Activated CD8-positive, alpha-beta memory T cell treated with anti-CD3 and anti-CD28 coated beads, Interleukin-2, amount 50 U/mL, for 24 hours (primary cell): Measurements from ENCODE around the gene MAP4K4.
"Not testable (repeated sequence)": the region's sequence is repeated elsewhere in the genome, so short reads cannot be mapped to it uniquely, and the experiment has no call there.

Experiments used
- DNase-seq: peaks from one replicate; pipeline ENCODE4 v3.0.0-alpha.2; 2020; ENCODE audit errors: extremely low read depth

MAP4K4 gene

GRCh38 chr2:101743288-101743687, 45.8 kb downstream of the MAP4K4 start:
- DNase-seq, result no peak

GRCh38 chr2:101744832-101745231, 47.3 kb downstream of the MAP4K4 start:
- no peak for DNase-seq

GRCh38 chr2:101745711-101746694, 48.5 kb downstream of the MAP4K4 start:
- no peak for DNase-seq

- DNase-seq, result no peak
Measured at GRCh38 chr2:101748000-101748399, 50.5 kb downstream of the MAP4K4 start.

- not testable (repeated sequence) for DNase-seq
Measured at GRCh38 chr2:101748462-101748861, 51.0 kb downstream of the MAP4K4 start.

- no peak for DNase-seq
Measured at GRCh38 chr2:101750688-101751087, 53.2 kb downstream of the MAP4K4 start.

GRCh38 chr2:101751276-101751815, 53.8 kb downstream of the MAP4K4 start:
- no peak for DNase-seq

GRCh38 chr2:101751875-101752619, 54.5 kb downstream of the MAP4K4 start:
- DNase-seq, result no peak

GRCh38 chr2:101752716-101753616, 55.5 kb downstream of the MAP4K4 start:
- no peak for DNase-seq

GRCh38 chr2:101753720-101754490, 56.4 kb downstream of the MAP4K4 start:
- no peak for DNase-seq

GRCh38 chr2:101754618-101755017, 57.1 kb downstream of the MAP4K4 start:
- DNase-seq, result no peak

GRCh38 chr2:101756266-101756665, 58.8 kb downstream of the MAP4K4 start:
- DNase-seq, result no peak

GRCh38 chr2:101758001-101758400, 60.5 kb downstream of the MAP4K4 start:
- no peak for DNase-seq

- DNase-seq, result no peak
Measured at GRCh38 chr2:101759162-101759561, 61.7 kb downstream of the MAP4K4 start.

- DNase-seq, result no peak
Measured at GRCh38 chr2:101762451-101763171, 65.1 kb downstream of the MAP4K4 start.

- DNase-seq, result no peak
Measured at GRCh38 chr2:101763496-101764333, 66.2 kb downstream of the MAP4K4 start.

- DNase-seq, result no peak
Measured at GRCh38 chr2:101766337-101766736, 68.8 kb downstream of the MAP4K4 start.

GRCh38 chr2:101766871-101767739, 69.6 kb downstream of the MAP4K4 start:
- no peak for DNase-seq
